Germinal center (tissue), 1 donor: ENCODE results near the gene CCDC127.
"Not testable (repeated sequence)": the region's sequence is repeated elsewhere in the genome, so short reads cannot be mapped to it uniquely, and the experiment has no call there.

Experiments used
- DNase-seq: peaks from one replicate; pipeline ENCODE4 v3.0.0; 2012; ENCODE audit warnings: mixed read lengths, low spot score

Gene CCDC127, protein sequence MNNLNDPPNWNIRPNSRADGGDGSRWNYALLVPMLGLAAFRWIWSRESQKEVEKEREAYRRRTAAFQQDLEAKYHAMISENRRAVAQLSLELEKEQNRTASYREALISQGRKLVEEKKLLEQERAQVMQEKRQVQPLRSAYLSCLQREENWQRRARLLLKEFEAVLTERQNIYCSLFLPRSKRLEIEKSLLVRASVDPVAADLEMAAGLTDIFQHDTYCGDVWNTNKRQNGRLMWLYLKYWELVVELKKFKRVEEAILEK

GRCh38 chr5:217494-218456 lies at the start of gene CCDC127, which contains the start of gene SDHA:
Gene CCDC127, minus strand, starts transcription at chr5:218153. Its CDS starts 1,304 bp downstream, at chr5:216849.
Gene SDHA, plus strand, starts transcription at chr5:218320. Its CDS starts 36 bp downstream, at chr5:218356.
- DNase-seq: peak; percentile 100

GRCh38 chr5:267716-268115 lies 49.8 kb upstream of the CCDC127 start:
- DNase-seq: no peak

GRCh38 chr5:266311-267026 lies 48.5 kb upstream of the CCDC127 start:
- DNase-seq: not testable (repeated sequence)

- no peak for DNase-seq
Measured at GRCh38 chr5:264338-264737, 46.4 kb upstream of the CCDC127 start.

- not testable (repeated sequence) for DNase-seq
Measured at GRCh38 chr5:263275-263974, 45.5 kb upstream of the CCDC127 start.

DNA sequence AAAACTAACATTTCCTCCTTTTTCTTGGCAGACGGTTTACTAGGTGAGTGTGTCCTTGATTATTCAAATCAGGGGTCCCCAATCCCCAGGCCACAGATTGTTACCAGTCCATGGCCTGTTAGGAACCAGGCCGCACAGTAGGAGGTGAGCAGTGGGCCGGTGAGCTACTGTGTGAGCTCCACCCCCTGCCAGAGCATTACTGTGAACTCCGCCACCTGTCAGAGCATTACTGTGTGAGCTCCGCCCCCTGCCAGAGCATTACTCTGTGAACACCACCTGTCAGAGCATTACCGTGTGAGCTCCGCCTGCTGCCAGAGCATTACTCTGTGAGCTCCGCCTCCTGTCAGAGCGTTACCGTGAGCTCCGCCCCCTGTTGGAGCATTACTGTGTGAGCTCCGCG lies 39.2 kb upstream of the CCDC127 start:
- DNase-seq: no peak

GRCh38 chr5:256347-256746 lies 38.4 kb upstream of the CCDC127 start:
- not testable (repeated sequence) for DNase-seq

DNA sequence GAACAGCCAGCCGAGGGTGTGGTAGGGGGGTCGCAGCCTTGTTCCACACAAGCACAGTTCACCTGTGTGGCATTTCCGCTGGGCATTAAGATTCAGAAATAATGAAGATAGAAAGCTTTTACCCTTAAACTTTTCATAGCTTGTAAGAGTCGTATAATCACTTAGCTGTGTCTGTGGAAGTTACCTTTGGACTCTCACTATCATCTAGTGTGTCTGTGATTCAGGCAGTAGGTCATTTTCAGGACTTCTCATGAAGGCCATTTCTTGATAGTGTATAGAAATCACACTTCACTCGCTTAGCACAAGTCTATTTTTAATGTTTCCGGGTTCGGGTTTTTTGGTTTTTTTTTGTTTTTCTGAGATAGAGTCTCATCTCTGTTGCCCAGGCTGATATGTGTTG lies 37.2 kb upstream of the CCDC127 start:
- not testable (repeated sequence) for DNase-seq

DNA sequence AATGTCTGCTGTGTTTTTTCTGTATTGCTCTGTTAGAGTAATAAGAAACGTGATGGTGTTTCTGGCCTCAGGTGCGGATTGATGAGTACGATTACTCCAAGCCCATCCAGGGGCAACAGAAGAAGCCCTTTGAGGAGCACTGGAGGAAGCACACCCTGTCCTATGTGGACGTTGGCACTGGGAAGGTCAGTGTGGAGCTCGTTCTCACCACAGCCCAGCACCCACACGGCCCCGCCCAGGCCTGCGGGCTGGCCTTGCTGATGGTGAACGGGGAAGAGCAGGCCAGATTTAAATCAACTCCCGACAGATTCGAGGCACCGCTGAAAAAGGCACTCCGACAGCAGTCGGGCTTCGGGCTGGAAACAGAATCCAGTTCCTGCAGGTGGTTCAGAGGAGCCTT lies 36.4 kb upstream of the CCDC127 start:
- not testable (repeated sequence) for DNase-seq

GRCh38 chr5:252546-252945 lies 34.6 kb upstream of the CCDC127 start:
- DNase-seq: no peak

GRCh38 chr5:251975-252374 lies 34.0 kb upstream of the CCDC127 start:
- DNase-seq: not testable (repeated sequence)

- DNase-seq: not testable (repeated sequence)
Measured at GRCh38 chr5:251538-251937, 33.6 kb upstream of the CCDC127 start.

DNA sequence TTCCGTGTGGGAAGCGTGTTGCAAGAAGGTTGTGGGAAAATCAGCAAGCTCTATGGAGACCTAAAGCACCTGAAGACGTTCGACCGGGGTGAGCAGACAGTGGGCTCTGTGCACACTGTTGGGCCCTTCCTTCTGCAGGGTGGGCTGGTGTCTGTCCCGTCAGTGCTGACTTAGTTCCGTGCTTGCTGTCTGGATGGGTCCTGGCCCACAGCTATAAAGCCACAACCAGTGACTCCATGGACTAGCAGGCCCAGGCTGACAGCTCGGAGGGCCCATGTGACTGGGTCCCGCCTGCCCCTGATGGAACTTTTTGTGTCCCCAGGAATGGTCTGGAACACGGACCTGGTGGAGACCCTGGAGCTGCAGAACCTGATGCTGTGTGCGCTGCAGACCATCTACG lies 33.1 kb upstream of the CCDC127 start:
- DNase-seq: not testable (repeated sequence)

- DNase-seq: not testable (repeated sequence)
Measured at GRCh38 chr5:250396-250795, 32.4 kb upstream of the CCDC127 start.

GRCh38 chr5:245717-246116 lies 27.8 kb upstream of the CCDC127 start:
- not testable (repeated sequence) for DNase-seq

DNA sequence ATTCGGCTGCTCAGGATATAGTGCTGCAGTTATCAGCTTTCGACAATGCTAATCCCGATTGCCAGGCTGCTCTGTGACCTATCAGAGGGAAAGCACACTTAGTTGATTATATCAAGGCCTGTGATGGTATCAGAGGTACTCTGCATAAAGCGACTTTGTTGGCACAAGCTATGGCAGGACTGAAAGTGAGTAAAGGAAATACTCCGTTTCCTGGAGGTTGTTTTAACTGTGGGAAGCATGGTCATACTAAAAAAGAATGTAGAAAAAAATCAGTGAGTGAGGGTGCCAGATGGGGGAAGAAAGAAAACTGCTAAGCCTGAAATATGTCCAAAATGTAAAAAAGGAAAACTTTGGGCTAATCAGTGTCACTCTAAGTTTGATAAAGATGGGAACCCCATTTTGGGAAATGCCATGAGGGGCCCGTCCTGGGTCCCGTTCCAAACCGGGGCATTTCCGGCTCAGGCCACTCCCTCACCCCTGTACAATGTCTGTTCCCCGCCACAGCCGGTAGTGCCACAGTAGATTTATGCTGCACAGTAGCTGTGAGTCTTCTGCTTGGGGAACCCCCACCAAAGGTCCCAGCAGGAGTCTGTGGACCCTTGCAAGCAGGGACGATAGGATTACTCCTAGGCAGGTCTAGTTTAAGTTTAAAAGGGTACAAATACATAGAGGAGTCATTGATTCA lies 25.9 kb upstream of the CCDC127 start:
- DNase-seq: not testable (repeated sequence)

- DNase-seq: not testable (repeated sequence)
Measured at GRCh38 chr5:241045-241669, 23.2 kb upstream of the CCDC127 start.

GRCh38 chr5:240550-240949 lies 22.6 kb upstream of the CCDC127 start:
- not testable (repeated sequence) for DNase-seq

DNA sequence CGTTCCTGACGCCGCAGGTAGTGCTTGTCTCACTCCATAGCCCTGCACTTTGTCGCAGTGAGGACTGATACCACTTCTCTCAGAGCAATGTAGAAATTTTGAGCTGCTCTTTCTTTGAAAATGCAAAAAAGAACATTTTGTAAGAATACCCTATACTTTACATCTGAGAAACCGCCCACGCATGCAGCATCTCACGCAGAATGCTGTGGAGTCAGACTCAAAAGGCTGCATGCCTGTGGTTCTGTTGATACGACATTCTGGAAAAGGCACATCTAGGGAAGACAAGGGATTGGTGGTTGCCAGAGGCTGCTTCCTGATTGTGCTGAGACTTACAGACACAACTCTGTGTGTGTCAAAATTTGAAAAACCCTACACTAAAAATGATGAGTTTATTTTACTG lies 20.0 kb upstream of the CCDC127 start:
- not testable (repeated sequence) for DNase-seq

GRCh38 chr5:235527-235926 lies 17.6 kb upstream of the CCDC127 start:
- not testable (repeated sequence) for DNase-seq
